H1 (cell line): ENCODE data around the gene CLDN14. TPM values are rescaled to one million over a fixed set of nuclear protein-coding genes. Genes with fewer than 3 reads are reported as not detected.

Experiments
- CTCF ChIA-PET: fragments of 300-600 bp; sonication (Branson Sonifier 250); formaldehyde crosslinking; loops from one replicate; lab custom pipeline; 2021; ENCODE audit not compliant: partially characterized antibody; lab: Charles Lee
- POLR2A ChIA-PET: fragments of 300-600 bp; sonication (Branson Sonifier 250); formaldehyde crosslinking; loops from one replicate; lab custom pipeline; 2021; ENCODE audit warnings: inconsistent platforms; ENCODE audit not compliant: partially characterized antibody; lab: Charles Lee
- DNase-seq, 2 experiments: peaks; one replicate each; pipeline versions ENCODE4 v3.0.0 to v3.0.0-alpha.2; 2010 to 2022; ENCODE audit warnings: low spot score in 2 of 2, low read depth in 1 of 2, mixed read lengths in 1 of 2
- FAIRE-seq: peaks from 2 replicates; lab custom pipeline; 2011; peaks lifted over from hg19 to GRCh38; lab: Jason Lieb, UNC
- H2AFZ ChIP-seq: 2 replicates; pipeline ENCODE4 v1.8.1; 2012; ENCODE audit warnings: low read length, inconsistent platforms
- H2AK5ac ChIP-seq: 2 replicates; pipeline ENCODE4 v1.6.1; 2013; ENCODE audit warnings: low read depth, low read length
- H2BK120ac ChIP-seq: replicated peaks from 2 replicates; pipeline ENCODE3; 2013; ENCODE audit warnings: low read depth, low read length, inconsistent platforms
- H2BK12ac ChIP-seq: 2 replicates; pipeline ENCODE4 v1.6.1; 2013; ENCODE audit warnings: low read depth, low read length
- H2BK15ac ChIP-seq: 2 replicates; pipeline ENCODE4 v1.6.1; 2013; ENCODE audit warnings: low read length
- H2BK20ac ChIP-seq: 2 replicates; pipeline ENCODE4 v1.6.1; 2013; ENCODE audit warnings: low read length
- H2BK5ac ChIP-seq: 2 replicates; pipeline ENCODE4 v1.6.1; 2013; ENCODE audit warnings: low read depth, low read length
- H3K14ac ChIP-seq: 2 replicates; pipeline ENCODE4 v1.6.1; 2013; ENCODE audit warnings: inconsistent platforms; ENCODE audit not compliant: insufficient read length
- H3K18ac ChIP-seq: 2 replicates; pipeline ENCODE4 v1.6.1; 2013; ENCODE audit warnings: low read length; ENCODE audit errors: extremely low read depth
- H3K23ac ChIP-seq: 2 replicates; pipeline ENCODE4 v1.6.1; 2013; ENCODE audit warnings: inconsistent platforms; ENCODE audit not compliant: insufficient read length
- H3K23me2 ChIP-seq: 2 replicates; pipeline ENCODE4 v1.6.1; 2013; ENCODE audit warnings: low read depth, low read length
- H3K27ac ChIP-seq: 2 replicates; pipeline ENCODE4 v1.6.1; 2011; ENCODE audit warnings: low read depth, low read length, inconsistent platforms
- H3K27me3 ChIP-seq, 4 experiments: replicated peaks in 1 of 4; 1 replicate in 1 of 4; 2 replicates in 3 of 4; pipeline versions ENCODE4 v1.6.1 to v1.8.1; 2011 to 2013; ENCODE audit warnings: low read length in 3 of 4, mild to moderate bottlenecking in 3 of 4, inconsistent platforms in 2 of 4, mixed read lengths in 2 of 4, moderate library complexity in 1 of 4; ENCODE audit not compliant: control insufficient read depth in 3 of 4, insufficient read depth in 3 of 4; ENCODE audit errors: extremely low read depth in 1 of 4
- H3K36me3 ChIP-seq, 4 experiments: 2 replicates each; pipeline versions ENCODE4 v1.6.1 to v1.8.1; 2011 to 2013; ENCODE audit warnings: mild to moderate bottlenecking in 4 of 4, low read length in 3 of 4, moderate library complexity in 2 of 4, control low read depth in 1 of 4, inconsistent platforms in 1 of 4; ENCODE audit not compliant: insufficient read depth in 4 of 4, control insufficient read depth in 2 of 4
- H3K4ac ChIP-seq: replicated peaks from 2 replicates; pipeline ENCODE3; 2013; ENCODE audit warnings: low read length, low read depth, mixed read lengths, inconsistent platforms; ENCODE audit not compliant: insufficient read length
- H3K4me1 ChIP-seq, 4 experiments: replicated peaks in 1 of 4; 1 replicate in 1 of 4; 2 replicates in 3 of 4; pipeline versions ENCODE4 v1.6.1 to v1.8.1; 2011 to 2013; ENCODE audit warnings: low read length in 3 of 4, inconsistent platforms in 2 of 4, mixed read lengths in 1 of 4; ENCODE audit not compliant: insufficient read depth in 4 of 4, control insufficient read depth in 3 of 4
- H3K4me2 ChIP-seq, 2 experiments: 2 replicates each; pipeline versions ENCODE4 v1.6.1 to v1.8.1; 2011 to 2013; ENCODE audit warnings: low read depth in 2 of 2, low read length in 2 of 2, control low read depth in 1 of 2, inconsistent platforms in 1 of 2, mild to moderate bottlenecking in 1 of 2; ENCODE audit not compliant: insufficient read depth in 1 of 2
- H3K4me3 ChIP-seq, 4 experiments: fragments of 200-600, 300-600 bp in 1 of 4; sonication (generic), shearing (Covaris generic), sonication (Bioruptor Twin) in 1 of 4; 2 replicates each; pipeline versions ENCODE4 v1.5.1 to v1.8.1; 2011 to 2016; ENCODE audit warnings: low read length in 4 of 4, low read depth in 3 of 4, control low read depth in 2 of 4, inconsistent platforms in 2 of 4, mild to moderate bottlenecking in 2 of 4, mixed read lengths in 1 of 4, moderate library complexity in 1 of 4; ENCODE audit not compliant: insufficient read depth in 2 of 4; ENCODE audit errors: extremely low read depth in 1 of 4
- H3K56ac ChIP-seq: replicated peaks from 2 replicates; pipeline ENCODE3; 2013; ENCODE audit warnings: low read depth, mild to moderate bottlenecking, mixed read lengths, low read length, inconsistent platforms; ENCODE audit not compliant: insufficient read length
- H3K79me1 ChIP-seq: 2 replicates; pipeline ENCODE4 v1.6.1; 2013; ENCODE audit warnings: low read depth, low read length, control low read depth
- H3K79me2 ChIP-seq, 2 experiments: 2 replicates each; pipeline versions ENCODE4 v1.6.1 to v1.8.1; 2012 to 2013; ENCODE audit warnings: low read length in 2 of 2, mild to moderate bottlenecking in 2 of 2, inconsistent platforms in 1 of 2; ENCODE audit not compliant: insufficient read depth in 2 of 2, control insufficient read depth in 1 of 2
- H3K9ac ChIP-seq, 4 experiments: replicated peaks in 1 of 4; 1 replicate in 1 of 4; 2 replicates in 3 of 4; pipeline versions ENCODE4 v1.6.1 to v1.8.1; 2011 to 2013; ENCODE audit warnings: low read depth in 3 of 4, low read length in 3 of 4, control low read depth in 2 of 4, mild to moderate bottlenecking in 2 of 4, moderate library complexity in 2 of 4, inconsistent platforms in 1 of 4; ENCODE audit errors: extremely low read depth in 1 of 4
- H3K9me3 ChIP-seq, 2 experiments: 2 replicates each; pipeline versions ENCODE4 v1.6.1 to v1.8.1; 2012 to 2013; ENCODE audit warnings: mild to moderate bottlenecking in 2 of 2, moderate library complexity in 2 of 2, control low read depth in 1 of 2, inconsistent platforms in 1 of 2, low read depth in 1 of 2, low read length in 1 of 2, mixed read lengths in 1 of 2; ENCODE audit not compliant: insufficient read depth in 2 of 2
- H4K20me1 ChIP-seq, 2 experiments: replicated peaks in 1 of 2; 2 replicates each; pipeline versions ENCODE3 to v1.8.1; 2011 to 2013; ENCODE audit warnings: inconsistent platforms in 2 of 2, low read length in 2 of 2, mild to moderate bottlenecking in 1 of 2; ENCODE audit not compliant: insufficient read depth in 2 of 2, control insufficient read depth in 1 of 2
- H4K5ac ChIP-seq: 2 replicates; pipeline ENCODE4 v1.6.1; 2013; ENCODE audit warnings: low read length, low read depth, mixed read lengths, inconsistent platforms; ENCODE audit not compliant: insufficient read length
- H4K8ac ChIP-seq: 2 replicates; pipeline ENCODE4 v1.8.0; 2013; ENCODE audit warnings: mild to moderate bottlenecking, moderate library complexity, low read length, inconsistent platforms; ENCODE audit not compliant: insufficient read depth; ENCODE audit errors: extremely low read depth
- H4K91ac ChIP-seq: replicated peaks from 2 replicates; pipeline ENCODE3; 2013; ENCODE audit warnings: low read length, mixed read lengths, inconsistent platforms; ENCODE audit not compliant: insufficient read length
- CHD1 ChIP-seq: IDR thresholded peaks from 2 replicates; pipeline ENCODE4 v1.6.1; 2012; ENCODE audit warnings: low read depth, low read length, improper control_type of control experiment
- CTCF ChIP-seq, 3 experiments: IDR thresholded peaks; 1 replicate in 2 of 3; 2 replicates in 1 of 3; pipeline versions ENCODE4 v1.5.1 to v1.6.1; 2011; ENCODE audit warnings: low read length in 3 of 3, mild to moderate bottlenecking in 3 of 3, inconsistent platforms in 2 of 3, low read depth in 1 of 3, moderate library complexity in 1 of 3; ENCODE audit not compliant: insufficient read depth in 1 of 3; ENCODE audit errors: control extremely low read depth in 1 of 3
- RAD21 ChIP-seq, 2 experiments: IDR thresholded peaks in 1 of 2; conservative IDR thresholded peaks in 1 of 2; 2 replicates each; pipeline ENCODE4 v1.6.1; 2011; ENCODE audit warnings: low read depth in 2 of 2, low read length in 2 of 2, improper control_type of control experiment in 1 of 2, inconsistent platforms in 1 of 2, mild to moderate bottlenecking in 1 of 2, moderate library complexity in 1 of 2
- TBP ChIP-seq: IDR thresholded peaks from 2 replicates; pipeline ENCODE4 v1.6.1; 2011; ENCODE audit warnings: low read depth, low read length, improper control_type of control experiment
- WGBS, 2 experiments: shearing (Covaris generic) in 1 of 2; methylation state at CpG; one replicate each; pipeline versions ENCODE4 v1.1.6 to v1.1.7; 2013 to 2015; ENCODE audit warnings: low lambda C conversion rate in 2 of 2, mixed read lengths in 2 of 2, inconsistent platforms in 1 of 2, low coverage in 1 of 2, missing lambda C conversion rate in 1 of 2; ENCODE audit not compliant: insufficient replicate concordance in 2 of 2, insufficient coverage in 1 of 2, insufficient read length in 1 of 2; ENCODE audit errors: extremely low coverage in 1 of 2, missing lambda C conversion rate in 1 of 2; 5-methylcytosine and 5-hydroxymethylcytosine counted together
- polyA plus RNA-seq, 7 experiments: library from polyadenylated mRNA; depleted of rRNA in 3 of 7; stranded (reverse) in 5 of 7; unstranded in 2 of 7; fragments of >200 nt in 5 of 7; fragments of 200-250 nt in 2 of 7; gene quantifications; 1 replicate in 5 of 7; 2 replicates in 1 of 7; 4 replicates in 1 of 7; pipeline versions ENCODE4 v1.2.1 to v1.2.3, GENCODE V29; 2011 to 2013; ENCODE audit warnings: missing spikeins in 2 of 7, mixed read lengths in 2 of 7
- total RNA-seq: library from RNA; stranded (reverse); fragmentation: NEBNext Ultra II Directional; extraction: Animal tissue kit (Norgen Biotek cat#: 25700); gene quantifications from 2 replicates; pipeline ENCODE4 v1.2.1, GENCODE V29; 2021

The CLDN14 gene
- total and polyA plus RNA-seq, 2 of the 8 experiments (the other 6 are each of a cell fraction or from before 2014, with no cell fraction given): 0.08 TPM; not detected in 1

GRCh38 chr21:36419996-36420395 is 59.9 kb downstream of the CLDN14 start:
- H3K79me2 ChIP-seq: no peaks in the 10 kb centered on the region
- no peaks in the 10 kb centered on the region for H3K23me2 ChIP-seq
- H3K27me3 ChIP-seq: no peaks in the 10 kb centered on the region
- no peaks in the 10 kb centered on the region for H3K79me1 ChIP-seq
- no peak overlapping the region for H3K56ac ChIP-seq
- no peak overlapping the region for H2AFZ ChIP-seq
- no peak overlapping the region for H3K27ac ChIP-seq
- WGBS, 2 experiments: 63% methylated on average over 8 of the region's 8 CpGs; no CpG with 5 or more reads in 1 of the 2 experiments
- no peak overlapping the region for H3K18ac ChIP-seq
- H4K91ac ChIP-seq: no peak overlapping the region
- H2BK20ac ChIP-seq: no peak overlapping the region
- H3K4me1 ChIP-seq: peaks cover 0 to 4% (median 4%) of the 10 kb centered on the region in 4 experiments; a peak in 4 of 7 replicates
- no peak overlapping the region for H3K4me2 ChIP-seq
- H3K9ac ChIP-seq: no peak overlapping the region
- no peak overlapping the region for H2BK5ac ChIP-seq
- H3K14ac ChIP-seq: no peak overlapping the region
- no peak overlapping the region for H2BK120ac ChIP-seq
- peak; percentile 71 for FAIRE-seq
- no peak overlapping the region for H3K23ac ChIP-seq
- no peak overlapping the region for H4K5ac ChIP-seq
- no peak overlapping the region for H4K8ac ChIP-seq
- H3K36me3 ChIP-seq: peaks cover 0 to 9% (median 7%) of the 10 kb centered on the region in 4 experiments; a peak in 3 of 8 replicates
- ChIA-PET POLR2A (interaction anchor here (1.1 kb wide), 1 partner anchor 10 kb away, joined by 3 read pairs; no protein-coding TSS in a partner anchor), CTCF (interaction anchor here (0.8 to 3.2 kb wide), 12 partner anchors 9 to 250 kb away, joined by 3 to 16 read pairs (median 3); no protein-coding TSS in a partner anchor)
- no peak overlapping the region for H2AK5ac ChIP-seq
- H2BK12ac ChIP-seq: no peak overlapping the region
- H3K4ac ChIP-seq: no peak overlapping the region
- peak; percentile 70 to 79 for DNase-seq
- H3K9me3 ChIP-seq: no peaks in the 10 kb centered on the region
- no peak overlapping the region for H2BK15ac ChIP-seq
- no peaks in the 10 kb centered on the region for H4K20me1 ChIP-seq
- H3K4me3 ChIP-seq: no peak overlapping the region
- TF ChIP-seq TBP: no peak
- peak; percentile 70 to 87 (median 75) for TF ChIP-seq CTCF (IDR thresholded peaks at IDR 0.05; ENCODE audit: control extremely low read depth in 1 of 3, insufficient read depth in 1 of 3, low read depth in 1 of 3, low read length in 3 of 3)
- TF ChIP-seq CHD1: no peak
- peak; percentile 81 to 83 for TF ChIP-seq RAD21 (IDR thresholded peaks at IDR 0.05 in 1 of 2, conservative IDR thresholded peaks at IDR 0.05 in 1 of 2; ENCODE audit: low read depth in 2 of 2, low read length in 2 of 2)
